Measurements from ENCODE around the gene WDR70. TPM values are rescaled to one million over a fixed set of nuclear protein-coding genes. Genes with fewer than 3 reads are reported as not detected.

WDR70 gene
- total and polyA plus RNA-seq, 10 of the 15 experiments (the other 5 are each of a cell fraction or from before 2014, with no cell fraction given), result 10.9 to 33.6 (median 29.1) TPM

DNA sequence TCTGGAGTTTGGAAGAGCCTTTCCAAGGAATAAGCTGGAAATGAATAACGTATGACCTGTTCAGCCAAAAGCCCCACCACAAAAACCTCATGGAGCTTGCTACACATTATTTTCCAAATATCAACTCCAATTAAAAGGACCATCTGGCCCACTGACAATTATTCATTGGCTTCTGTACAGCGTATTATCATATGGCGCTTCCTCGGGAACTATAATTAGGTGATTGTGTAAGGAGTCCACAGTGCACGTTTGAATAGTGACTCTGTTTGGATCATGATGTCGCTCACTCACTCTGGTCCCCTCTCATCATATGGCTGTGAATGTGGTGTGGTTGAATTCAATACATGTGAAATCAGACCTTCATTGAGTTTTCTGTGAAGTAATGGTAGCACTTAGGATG, 408.6 kb downstream of the WDR70 start:
- Histone ChIP-seq H3K27ac (ENCODE audit: control insufficient read depth, insufficient read depth) (no peak overlapping the region), H3K4me1 (ENCODE audit: control insufficient read depth, insufficient read depth, low read length) (no peaks in the 10 kb centered on the region), H2AFZ (ENCODE audit: control insufficient read depth, low read depth, low read length) (no peak overlapping the region), H3K79me2 (ENCODE audit: control insufficient read depth, insufficient read depth, low read length) (no peaks in the 10 kb centered on the region), H3K4me3 (no peak overlapping the region), H3K9ac (ENCODE audit: control insufficient read depth, insufficient read depth, low read length) (no peak overlapping the region), H3K27me3 (replicated peaks in 1 of 2; ENCODE audit: control insufficient read depth in 2 of 2, insufficient read depth in 2 of 2, low read length in 1 of 2) (no peaks in the 10 kb centered on the region), H3K4me2 (ENCODE audit: control insufficient read depth, insufficient read depth) (no peak overlapping the region), H4K20me1 (ENCODE audit: control insufficient read depth, insufficient read depth) (no peaks in the 10 kb centered on the region), H3K9me3 (replicated peaks; ENCODE audit: control insufficient read depth, insufficient read depth, low read length) (no peaks in the 10 kb centered on the region; the same call in 2 of the 3 replicates), H3K36me3 (ENCODE audit: control insufficient read depth in 2 of 2, insufficient read depth in 2 of 2, low read length in 1 of 2) (no peaks in the 10 kb centered on the region)
- ATAC-seq, result no peak
- no peak for TF ChIP-seq KAT2A (conservative IDR thresholded peaks at IDR 0.05; ENCODE audit: control insufficient read depth, low read depth, low read length)
- no peak for TF ChIP-seq EED (IDR thresholded peaks at IDR 0.05; ENCODE audit: low read depth)
- no peak for TF ChIP-seq TCF12 (IDR thresholded peaks at IDR 0.05; ENCODE audit: low read depth, low read length)
- TF ChIP-seq RUNX3 (IDR thresholded peaks at IDR 0.05; ENCODE audit: low read length), result no peak
- no peak for TF ChIP-seq SIN3A (IDR thresholded peaks at IDR 0.05; ENCODE audit: low read depth, low read length)
- no peak for TF ChIP-seq GATAD2B (conservative IDR thresholded peaks at IDR 0.05; ENCODE audit: low read depth)
- no peak for TF ChIP-seq RAD51 (IDR thresholded peaks at IDR 0.05)
- no peak for TF ChIP-seq ZBED1 (IDR thresholded peaks at IDR 0.05; ENCODE audit: borderline replicate concordance)
- no peak for TF ChIP-seq NFYB (IDR thresholded peaks at IDR 0.05; ENCODE audit: insufficient read depth, low read depth, low read length)
- TF ChIP-seq PAX5 (IDR thresholded peaks at IDR 0.05; ENCODE audit: borderline replicate concordance, low read depth, low read length), result no peak
- no peak for TF ChIP-seq CHD4 (IDR thresholded peaks at IDR 0.05)
- no peak for TF ChIP-seq IKZF1 (conservative IDR thresholded peaks at IDR 0.05)
- TF ChIP-seq ZNF622 (IDR thresholded peaks at IDR 0.05), result no peak
- no peak for TF ChIP-seq NRF1 (conservative IDR thresholded peaks at IDR 0.05; ENCODE audit: low read depth, low read length)
- TF ChIP-seq CBFB (IDR thresholded peaks at IDR 0.05; ENCODE audit: low read depth), result no peak
- no peak for TF ChIP-seq BMI1 (IDR thresholded peaks at IDR 0.05; ENCODE audit: borderline replicate concordance)
- no peak for TF ChIP-seq POLR2A (IDR thresholded peaks at IDR 0.05; ENCODE audit: low read depth, low read length)
- TF ChIP-seq SP1 (IDR thresholded peaks at IDR 0.05; ENCODE audit: low read depth, low read length), result no peak
- ChIA-PET SMC1A (ENCODE audit: uncharacterized antibody, unreplicated experiment) (no interaction called here), RAD21 (ENCODE audit: unreplicated experiment) (no interaction called here), POLR2A (no interaction called here), CTCF (no interaction called here)
- in situ Hi-C loops (cut with MboI), result no loop called here
- DNase-seq (ENCODE audit: low read depth, low spot score), result no peak
- no TSS peak for BruUV-seq (replicated peaks)
- 66% methylated on average over 6 of the region's 6 CpGs for WGBS (ENCODE audit: insufficient coverage, insufficient replicate concordance, low lambda C conversion rate, missing lambda C conversion rate)
- no peak for FAIRE-seq
- intact Hi-C loops (cut with micrococcal nuclease; ENCODE audit: unreplicated experiment), result no loop called here

Measured in GM12878 (cell line).